WTC11 (cell line): Measurements from ENCODE around the gene CBLB. TPM values are rescaled to one million over a fixed set of nuclear protein-coding genes. Genes with fewer than 3 reads are reported as not detected.
A peak's percentile ranks its signal among the peaks of the same experiment; 100 is the strongest.

Experiments
- ATAC-seq: fragments of 200-7000 bp; cut with Tn5 transposase; 2 replicates; pipeline ENCODE4 v1.10.0; 2021; ENCODE audit warnings: mild to moderate bottlenecking, moderate library complexity
- CTCF ChIA-PET: fragments of 300-600 bp; sonication (Branson Sonifier 250); formaldehyde crosslinking; loops from one replicate; lab custom pipeline; 2021; ENCODE audit warnings: antibody characterized with exemption; lab: Charles Lee
- POLR2A ChIA-PET: fragments of 350-600 bp; sonication (Branson Sonifier 250); formaldehyde crosslinking; loops from one replicate; lab custom pipeline; 2021; ENCODE audit warnings: antibody characterized with exemption; lab: Charles Lee
- DNase-seq: peaks from one replicate; pipeline ENCODE4 v3.0.0; 2021; ENCODE audit warnings: low spot score
- H3K27ac Mint-ChIP-seq: 2 replicates; pipeline ENCODE4 v1.8.0; 2021; ENCODE audit warnings: mixed read lengths
- H3K27me3 Mint-ChIP-seq: 2 replicates; pipeline ENCODE4 v1.8.0; 2021; ENCODE audit warnings: low read depth, mild to moderate bottlenecking, moderate library complexity, mixed read lengths
- H3K36me3 Mint-ChIP-seq: 2 replicates; pipeline ENCODE4 v1.8.0; 2021; ENCODE audit warnings: mixed read lengths
- H3K4me1 Mint-ChIP-seq: 2 replicates; pipeline ENCODE4 v1.8.0; 2022; ENCODE audit warnings: mixed read lengths
- H3K4me3 Mint-ChIP-seq: 2 replicates; pipeline ENCODE4 v1.8.0; 2021; ENCODE audit warnings: mild to moderate bottlenecking, moderate library complexity, mixed read lengths
- H3K9me3 Mint-ChIP-seq: 2 replicates; pipeline ENCODE4 v1.8.0; 2021; ENCODE audit warnings: mixed read lengths
- ELF4 ChIP-seq: sonication (generic); formaldehyde crosslinking; IDR thresholded peaks from 2 replicates; pipeline ENCODE4 v1.8.1; 2022; ENCODE audit warnings: low read depth, mild to moderate bottlenecking, moderate library complexity, missing genetic modification reagents
- EMX1 ChIP-seq: fragments of 250-450 bp; sonication (Bioruptor Pico); IDR thresholded peaks from 2 replicates; pipeline ENCODE4 v1.8.0; 2021; ENCODE audit warnings: mild to moderate bottlenecking
- FOXP1 ChIP-seq: sonication (generic); formaldehyde crosslinking; IDR thresholded peaks from 2 replicates; pipeline ENCODE4 v1.8.0; 2022; ENCODE audit warnings: missing genetic modification reagents, mild to moderate bottlenecking, moderate library complexity, borderline replicate concordance
- NFATC4 ChIP-seq: fragments of 250-450 bp; sonication (Bioruptor Pico); IDR thresholded peaks from 2 replicates; pipeline ENCODE4 v1.9.0; 2021; ENCODE audit warnings: mild to moderate bottlenecking
- NFE2L1 ChIP-seq: sonication (generic); formaldehyde crosslinking; IDR thresholded peaks from 2 replicates; pipeline ENCODE4 v1.8.1; 2023; ENCODE audit warnings: missing genetic modification reagents
- NR2C2 ChIP-seq: sonication (generic); formaldehyde crosslinking; IDR thresholded peaks from 2 replicates; pipeline ENCODE4 v1.8.0; 2022; ENCODE audit warnings: mild to moderate bottlenecking, missing genetic modification reagents
- SMAD3 ChIP-seq: sonication (generic); formaldehyde crosslinking; IDR thresholded peaks from 2 replicates; pipeline ENCODE4 v1.8.0; 2022; ENCODE audit warnings: missing genetic modification reagents, mild to moderate bottlenecking, borderline replicate concordance
- SP1 ChIP-seq: sonication (generic); formaldehyde crosslinking; conservative IDR thresholded peaks from 2 replicates; pipeline ENCODE4 v1.8.1; 2022; ENCODE audit warnings: missing genetic modification reagents
- ZNF671 ChIP-seq: fragments of 250-450 bp; sonication (Bioruptor Pico); IDR thresholded peaks from 2 replicates; pipeline ENCODE4 v1.8.0; 2021; ENCODE audit warnings: mild to moderate bottlenecking
- total RNA-seq: library from RNA; stranded (reverse); gene quantifications from 3 replicates; pipeline ENCODE4 v1.2.3, GENCODE V29; 2021
- TF ChIP-seq, protein P1 (sequence below): sonication (generic); formaldehyde crosslinking; conservative IDR thresholded peaks from 2 replicates; pipeline ENCODE4 v1.8.1; 2023; ENCODE audit warnings: mild to moderate bottlenecking, low read depth, missing genetic modification reagents, moderate library complexity
- TF ChIP-seq, protein P2 (sequence below): fragments of 250-450 bp; sonication (Bioruptor Pico); IDR thresholded peaks from 2 replicates; pipeline ENCODE4 v1.9.0; 2021; ENCODE audit warnings: mild to moderate bottlenecking
- TF ChIP-seq, protein P3 (sequence below): sonication (generic); formaldehyde crosslinking; IDR thresholded peaks from 2 replicates; pipeline ENCODE4 v1.8.0; 2022; ENCODE audit warnings: mild to moderate bottlenecking, missing genetic modification reagents
- TF ChIP-seq, protein P4 (sequence below): sonication (generic); formaldehyde crosslinking; IDR thresholded peaks from 2 replicates; pipeline ENCODE4 v1.8.1; 2023; ENCODE audit warnings: mild to moderate bottlenecking, missing genetic modification reagents
- TF ChIP-seq, protein P5 (sequence below): sonication (generic); formaldehyde crosslinking; IDR thresholded peaks from 2 replicates; pipeline ENCODE4 v1.8.0; 2022; ENCODE audit warnings: mild to moderate bottlenecking, missing genetic modification reagents
- TF ChIP-seq, protein P6 (sequence below): fragments of 250-450 bp; sonication (Bioruptor Pico); IDR thresholded peaks from 2 replicates; pipeline ENCODE4 v1.9.0; 2021; ENCODE audit warnings: mild to moderate bottlenecking, borderline replicate concordance
- TF ChIP-seq, protein P7 (sequence below): sonication (generic); formaldehyde crosslinking; IDR thresholded peaks from 2 replicates; pipeline ENCODE4 v1.8.1; 2022; ENCODE audit warnings: low read depth, missing genetic modification reagents, borderline replicate concordance

The CBLB gene
- total RNA-seq, 1 experiment from 2014 or later: 19.8 TPM

DNA sequence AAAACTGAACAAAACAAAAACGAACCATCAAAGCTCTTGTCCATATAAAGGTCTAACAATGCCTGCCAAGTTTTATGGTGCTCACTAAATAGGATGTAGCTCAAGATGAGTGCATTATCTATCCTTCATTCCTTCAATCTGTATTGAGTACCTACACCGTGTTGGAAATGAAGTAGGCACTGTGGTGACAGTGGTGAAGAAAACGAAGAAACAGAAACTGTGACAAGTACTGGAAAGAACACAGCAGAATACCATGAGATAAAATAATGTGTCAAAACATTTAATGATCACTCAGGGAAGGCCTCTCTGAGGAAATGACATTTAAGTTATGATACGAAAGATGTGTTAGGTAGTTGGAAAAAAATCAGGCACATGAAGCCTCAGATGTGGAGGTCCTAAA lies 36.2 kb downstream of the CBLB start:
- no peaks in the 10 kb centered on the region for H3K27me3 Mint-ChIP-seq
- H3K4me3 Mint-ChIP-seq: no peak overlapping the region
- ATAC-seq: no peak
- TF ChIP-seq, protein P1, sequence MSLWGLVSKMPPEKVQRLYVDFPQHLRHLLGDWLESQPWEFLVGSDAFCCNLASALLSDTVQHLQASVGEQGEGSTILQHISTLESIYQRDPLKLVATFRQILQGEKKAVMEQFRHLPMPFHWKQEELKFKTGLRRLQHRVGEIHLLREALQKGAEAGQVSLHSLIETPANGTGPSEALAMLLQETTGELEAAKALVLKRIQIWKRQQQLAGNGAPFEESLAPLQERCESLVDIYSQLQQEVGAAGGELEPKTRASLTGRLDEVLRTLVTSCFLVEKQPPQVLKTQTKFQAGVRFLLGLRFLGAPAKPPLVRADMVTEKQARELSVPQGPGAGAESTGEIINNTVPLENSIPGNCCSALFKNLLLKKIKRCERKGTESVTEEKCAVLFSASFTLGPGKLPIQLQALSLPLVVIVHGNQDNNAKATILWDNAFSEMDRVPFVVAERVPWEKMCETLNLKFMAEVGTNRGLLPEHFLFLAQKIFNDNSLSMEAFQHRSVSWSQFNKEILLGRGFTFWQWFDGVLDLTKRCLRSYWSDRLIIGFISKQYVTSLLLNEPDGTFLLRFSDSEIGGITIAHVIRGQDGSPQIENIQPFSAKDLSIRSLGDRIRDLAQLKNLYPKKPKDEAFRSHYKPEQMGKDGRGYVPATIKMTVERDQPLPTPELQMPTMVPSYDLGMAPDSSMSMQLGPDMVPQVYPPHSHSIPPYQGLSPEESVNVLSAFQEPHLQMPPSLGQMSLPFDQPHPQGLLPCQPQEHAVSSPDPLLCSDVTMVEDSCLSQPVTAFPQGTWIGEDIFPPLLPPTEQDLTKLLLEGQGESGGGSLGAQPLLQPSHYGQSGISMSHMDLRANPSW (CRISPR knock-in tag): no peak
- TF ChIP-seq ELF4 (CRISPR knock-in tag): no peak
- TF ChIP-seq, protein P2, sequence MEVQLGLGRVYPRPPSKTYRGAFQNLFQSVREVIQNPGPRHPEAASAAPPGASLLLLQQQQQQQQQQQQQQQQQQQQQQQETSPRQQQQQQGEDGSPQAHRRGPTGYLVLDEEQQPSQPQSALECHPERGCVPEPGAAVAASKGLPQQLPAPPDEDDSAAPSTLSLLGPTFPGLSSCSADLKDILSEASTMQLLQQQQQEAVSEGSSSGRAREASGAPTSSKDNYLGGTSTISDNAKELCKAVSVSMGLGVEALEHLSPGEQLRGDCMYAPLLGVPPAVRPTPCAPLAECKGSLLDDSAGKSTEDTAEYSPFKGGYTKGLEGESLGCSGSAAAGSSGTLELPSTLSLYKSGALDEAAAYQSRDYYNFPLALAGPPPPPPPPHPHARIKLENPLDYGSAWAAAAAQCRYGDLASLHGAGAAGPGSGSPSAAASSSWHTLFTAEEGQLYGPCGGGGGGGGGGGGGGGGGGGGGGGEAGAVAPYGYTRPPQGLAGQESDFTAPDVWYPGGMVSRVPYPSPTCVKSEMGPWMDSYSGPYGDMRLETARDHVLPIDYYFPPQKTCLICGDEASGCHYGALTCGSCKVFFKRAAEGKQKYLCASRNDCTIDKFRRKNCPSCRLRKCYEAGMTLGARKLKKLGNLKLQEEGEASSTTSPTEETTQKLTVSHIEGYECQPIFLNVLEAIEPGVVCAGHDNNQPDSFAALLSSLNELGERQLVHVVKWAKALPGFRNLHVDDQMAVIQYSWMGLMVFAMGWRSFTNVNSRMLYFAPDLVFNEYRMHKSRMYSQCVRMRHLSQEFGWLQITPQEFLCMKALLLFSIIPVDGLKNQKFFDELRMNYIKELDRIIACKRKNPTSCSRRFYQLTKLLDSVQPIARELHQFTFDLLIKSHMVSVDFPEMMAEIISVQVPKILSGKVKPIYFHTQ: no peak
- TF ChIP-seq NFE2L1 (CRISPR knock-in tag): no peak
- TF ChIP-seq, protein P3, sequence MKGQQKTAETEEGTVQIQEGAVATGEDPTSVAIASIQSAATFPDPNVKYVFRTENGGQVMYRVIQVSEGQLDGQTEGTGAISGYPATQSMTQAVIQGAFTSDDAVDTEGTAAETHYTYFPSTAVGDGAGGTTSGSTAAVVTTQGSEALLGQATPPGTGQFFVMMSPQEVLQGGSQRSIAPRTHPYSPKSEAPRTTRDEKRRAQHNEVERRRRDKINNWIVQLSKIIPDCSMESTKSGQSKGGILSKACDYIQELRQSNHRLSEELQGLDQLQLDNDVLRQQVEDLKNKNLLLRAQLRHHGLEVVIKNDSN (CRISPR knock-in tag): no peak
- TF ChIP-seq ZNF671 (CRISPR knock-in tag): no peak
- no peak for TF ChIP-seq NR2C2 (CRISPR knock-in tag)
- TF ChIP-seq, protein P4, sequence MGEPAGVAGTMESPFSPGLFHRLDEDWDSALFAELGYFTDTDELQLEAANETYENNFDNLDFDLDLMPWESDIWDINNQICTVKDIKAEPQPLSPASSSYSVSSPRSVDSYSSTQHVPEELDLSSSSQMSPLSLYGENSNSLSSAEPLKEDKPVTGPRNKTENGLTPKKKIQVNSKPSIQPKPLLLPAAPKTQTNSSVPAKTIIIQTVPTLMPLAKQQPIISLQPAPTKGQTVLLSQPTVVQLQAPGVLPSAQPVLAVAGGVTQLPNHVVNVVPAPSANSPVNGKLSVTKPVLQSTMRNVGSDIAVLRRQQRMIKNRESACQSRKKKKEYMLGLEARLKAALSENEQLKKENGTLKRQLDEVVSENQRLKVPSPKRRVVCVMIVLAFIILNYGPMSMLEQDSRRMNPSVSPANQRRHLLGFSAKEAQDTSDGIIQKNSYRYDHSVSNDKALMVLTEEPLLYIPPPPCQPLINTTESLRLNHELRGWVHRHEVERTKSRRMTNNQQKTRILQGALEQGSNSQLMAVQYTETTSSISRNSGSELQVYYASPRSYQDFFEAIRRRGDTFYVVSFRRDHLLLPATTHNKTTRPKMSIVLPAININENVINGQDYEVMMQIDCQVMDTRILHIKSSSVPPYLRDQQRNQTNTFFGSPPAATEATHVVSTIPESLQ (CRISPR knock-in tag): no peak
- TF ChIP-seq FOXP1 (CRISPR knock-in tag): no peak
- no peak for TF ChIP-seq EMX1 (CRISPR knock-in tag)
- no peak for TF ChIP-seq NFATC4 (CRISPR knock-in tag)
- TF ChIP-seq, protein P5, sequence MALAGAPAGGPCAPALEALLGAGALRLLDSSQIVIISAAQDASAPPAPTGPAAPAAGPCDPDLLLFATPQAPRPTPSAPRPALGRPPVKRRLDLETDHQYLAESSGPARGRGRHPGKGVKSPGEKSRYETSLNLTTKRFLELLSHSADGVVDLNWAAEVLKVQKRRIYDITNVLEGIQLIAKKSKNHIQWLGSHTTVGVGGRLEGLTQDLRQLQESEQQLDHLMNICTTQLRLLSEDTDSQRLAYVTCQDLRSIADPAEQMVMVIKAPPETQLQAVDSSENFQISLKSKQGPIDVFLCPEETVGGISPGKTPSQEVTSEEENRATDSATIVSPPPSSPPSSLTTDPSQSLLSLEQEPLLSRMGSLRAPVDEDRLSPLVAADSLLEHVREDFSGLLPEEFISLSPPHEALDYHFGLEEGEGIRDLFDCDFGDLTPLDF (CRISPR knock-in tag): no peak
- TF ChIP-seq, protein P6, sequence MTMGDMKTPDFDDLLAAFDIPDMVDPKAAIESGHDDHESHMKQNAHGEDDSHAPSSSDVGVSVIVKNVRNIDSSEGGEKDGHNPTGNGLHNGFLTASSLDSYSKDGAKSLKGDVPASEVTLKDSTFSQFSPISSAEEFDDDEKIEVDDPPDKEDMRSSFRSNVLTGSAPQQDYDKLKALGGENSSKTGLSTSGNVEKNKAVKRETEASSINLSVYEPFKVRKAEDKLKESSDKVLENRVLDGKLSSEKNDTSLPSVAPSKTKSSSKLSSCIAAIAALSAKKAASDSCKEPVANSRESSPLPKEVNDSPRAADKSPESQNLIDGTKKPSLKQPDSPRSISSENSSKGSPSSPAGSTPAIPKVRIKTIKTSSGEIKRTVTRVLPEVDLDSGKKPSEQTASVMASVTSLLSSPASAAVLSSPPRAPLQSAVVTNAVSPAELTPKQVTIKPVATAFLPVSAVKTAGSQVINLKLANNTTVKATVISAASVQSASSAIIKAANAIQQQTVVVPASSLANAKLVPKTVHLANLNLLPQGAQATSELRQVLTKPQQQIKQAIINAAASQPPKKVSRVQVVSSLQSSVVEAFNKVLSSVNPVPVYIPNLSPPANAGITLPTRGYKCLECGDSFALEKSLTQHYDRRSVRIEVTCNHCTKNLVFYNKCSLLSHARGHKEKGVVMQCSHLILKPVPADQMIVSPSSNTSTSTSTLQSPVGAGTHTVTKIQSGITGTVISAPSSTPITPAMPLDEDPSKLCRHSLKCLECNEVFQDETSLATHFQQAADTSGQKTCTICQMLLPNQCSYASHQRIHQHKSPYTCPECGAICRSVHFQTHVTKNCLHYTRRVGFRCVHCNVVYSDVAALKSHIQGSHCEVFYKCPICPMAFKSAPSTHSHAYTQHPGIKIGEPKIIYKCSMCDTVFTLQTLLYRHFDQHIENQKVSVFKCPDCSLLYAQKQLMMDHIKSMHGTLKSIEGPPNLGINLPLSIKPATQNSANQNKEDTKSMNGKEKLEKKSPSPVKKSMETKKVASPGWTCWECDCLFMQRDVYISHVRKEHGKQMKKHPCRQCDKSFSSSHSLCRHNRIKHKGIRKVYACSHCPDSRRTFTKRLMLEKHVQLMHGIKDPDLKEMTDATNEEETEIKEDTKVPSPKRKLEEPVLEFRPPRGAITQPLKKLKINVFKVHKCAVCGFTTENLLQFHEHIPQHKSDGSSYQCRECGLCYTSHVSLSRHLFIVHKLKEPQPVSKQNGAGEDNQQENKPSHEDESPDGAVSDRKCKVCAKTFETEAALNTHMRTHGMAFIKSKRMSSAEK (CRISPR knock-in tag): no peak
- TF ChIP-seq, protein P7, sequence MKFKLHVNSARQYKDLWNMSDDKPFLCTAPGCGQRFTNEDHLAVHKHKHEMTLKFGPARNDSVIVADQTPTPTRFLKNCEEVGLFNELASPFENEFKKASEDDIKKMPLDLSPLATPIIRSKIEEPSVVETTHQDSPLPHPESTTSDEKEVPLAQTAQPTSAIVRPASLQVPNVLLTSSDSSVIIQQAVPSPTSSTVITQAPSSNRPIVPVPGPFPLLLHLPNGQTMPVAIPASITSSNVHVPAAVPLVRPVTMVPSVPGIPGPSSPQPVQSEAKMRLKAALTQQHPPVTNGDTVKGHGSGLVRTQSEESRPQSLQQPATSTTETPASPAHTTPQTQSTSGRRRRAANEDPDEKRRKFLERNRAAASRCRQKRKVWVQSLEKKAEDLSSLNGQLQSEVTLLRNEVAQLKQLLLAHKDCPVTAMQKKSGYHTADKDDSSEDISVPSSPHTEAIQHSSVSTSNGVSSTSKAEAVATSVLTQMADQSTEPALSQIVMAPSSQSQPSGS (CRISPR knock-in tag): no peak
- TF ChIP-seq SMAD3: no peak
- TF ChIP-seq SP1 (CRISPR knock-in tag): no peak
- ChIA-PET POLR2A (no interaction called here), CTCF (no interaction called here)
- H3K9me3 Mint-ChIP-seq: no peaks in the 10 kb centered on the region
- peak overlapping the region; percentile 28; the same call in 1 of the 2 replicates for H3K27ac Mint-ChIP-seq
- H3K4me1 Mint-ChIP-seq: peaks cover 9% of the 10 kb centered on the region
- H3K36me3 Mint-ChIP-seq: no peaks in the 10 kb centered on the region
- no peak for DNase-seq
